Uterus (tissue), 4 donors: ENCODE data around the gene SSR4. TPM values are rescaled to one million over a fixed set of nuclear protein-coding genes. Genes with fewer than 3 reads are reported as not detected.
A peak's percentile ranks its signal among the peaks of the same experiment; 100 is the strongest.
"Not testable (repeated sequence)": the region's sequence is repeated elsewhere in the genome, so short reads cannot be mapped to it uniquely, and the experiment has no call there.

Experiments
- DNase-seq, 2 donors: peaks; one replicate each; pipeline ENCODE4 v3.0.0-alpha.2; 2019 to 2020
- H3K27ac ChIP-seq, 2 donors: fragments of 200-600 bp; sonication (generic); 1 replicate in 1 of 2; 2 replicates in 1 of 2; pipeline ENCODE4 v1.5.1; 2016 to 2018
- H3K27me3 ChIP-seq, 2 donors: fragments of 200-600 bp; sonication (generic); one replicate each; pipeline ENCODE4 v1.5.1; 2018 to 2019; ENCODE audit warnings: control low read depth in 1 of 2
- H3K36me3 ChIP-seq, 2 donors: fragments of 200-600 bp; sonication (generic); one replicate each; pipeline ENCODE4 v1.5.1; 2019; ENCODE audit warnings: control low read depth in 1 of 2
- H3K4me1 ChIP-seq, 2 donors: fragments of 200-600 bp; sonication (generic); one replicate each; pipeline ENCODE4 v1.5.1; 2018 to 2019; ENCODE audit warnings: control low read depth in 1 of 2
- H3K4me3 ChIP-seq, 2 donors: fragments of 200-600 bp; sonication (generic); 1 replicate in 1 of 2; 2 replicates in 1 of 2; pipeline ENCODE4 v1.5.1; 2018 to 2019; ENCODE audit warnings: mild to moderate bottlenecking in 1 of 2
- H3K9me3 ChIP-seq, 2 donors: fragments of 200-600 bp; sonication (generic); one replicate each; pipeline ENCODE4 v1.5.1; 2019; ENCODE audit warnings: control low read depth in 1 of 2
- CTCF ChIP-seq, 4 experiments: fragments of 200-600 bp in 2 of 4; fragments of 450-650 bp in 2 of 4; sonication (generic) in 2 of 4; IDR thresholded peaks; one replicate each; pipeline ENCODE4 v1.5.1; 2016 to 2019; ENCODE audit warnings: antibody characterized with exemption in 4 of 4, mild to moderate bottlenecking in 2 of 4, moderate library complexity in 1 of 4
- POLR2A ChIP-seq, 2 donors: fragments of 450-650 bp; IDR thresholded peaks; one replicate each; pipeline ENCODE4 v1.6.1; 2016; ENCODE audit warnings: antibody characterized with exemption in 2 of 2, mild to moderate bottlenecking in 1 of 2, moderate library complexity in 1 of 2
- intact Hi-C: fragments of 100-400 bp; cut with DNase I; formaldehyde crosslinking; loops from one replicate; pipeline ENCODE4 v1.15.1; 2023; ENCODE audit warnings: low total_unique reads
- total RNA-seq, 4 donors: library from RNA; depleted of rRNA in 3 of 4; stranded (reverse); fragments of >200 nt in 3 of 4; gene quantifications; one replicate each; pipeline versions ENCODE4 v1.1.0 to v1.2.4, GENCODE V29; 2014 to 2023
- donor health status: DM: yes; HTN: yes; CAD: no.

The SSR4 gene
- 100 to 1,000 TPM in 2 of 4 donors, 10 to 100 TPM in 2; 26.9 to 633 (median 103) TPM for total RNA-seq

GRCh38 chrX:153794018-153794896 is at the start of gene SSR4, which contains the start of gene IDH3G:
TSS of gene SSR4 (plus strand) at chrX:153794668. CDS start at chrX:153794688, 20 bp downstream.
TSS of gene IDH3G (minus strand) at chrX:153794375. CDS start at chrX:153794326, 49 bp downstream.
- Histone ChIP-seq H3K27me3 (no peaks in the 10 kb centered on the region), H3K9me3 (no peaks in the 10 kb centered on the region), H3K36me3 (no peaks in the 10 kb centered on the region), H3K4me1 (peaks cover 0 to 9% of the 10 kb centered on the region in 2 donors), H3K4me3 (peak within 1 kb of the TSS; percentile 57 to 74), H3K27ac (peak within 1 kb of the TSS; percentile 89 to 95)
- peak; percentile 15 to 65 for TF ChIP-seq POLR2A (IDR thresholded peaks at IDR 0.05)
- TF ChIP-seq CTCF (IDR thresholded peaks at IDR 0.05): peak in 2 of 4 experiments; percentile 16 to 35
- intact Hi-C loops: no loop called here
- DNase-seq: peak; percentile 90 to 93

GRCh38 chrX:153745067-153745433 is 49.4 kb upstream of the SSR4 start:
- H3K27me3 ChIP-seq, H3K27ac ChIP-seq, intact Hi-C loops, H3K4me1 ChIP-seq, DNase-seq, H3K36me3 ChIP-seq, H3K9me3 ChIP-seq, H3K4me3 ChIP-seq: not testable (repeated sequence)

- Histone ChIP-seq H3K27me3 (no peaks in the 10 kb centered on the region), H3K4me1 (no peaks in the 10 kb centered on the region), H3K36me3 (no peaks in the 10 kb centered on the region), H3K27ac (no peak overlapping the region), H3K4me3 (no peak overlapping the region), H3K9me3 (no peaks in the 10 kb centered on the region)
- no peak for DNase-seq
- TF ChIP-seq POLR2A (IDR thresholded peaks at IDR 0.05) (no peak), CTCF (IDR thresholded peaks at IDR 0.05) (no peak)
- intact Hi-C loops: no loop called here
These were observed 48.1 kb upstream of the SSR4 start for GRCh38 chrX:153746359-153746758.

GRCh38 chrX:153746991-153747390 is 47.5 kb upstream of the SSR4 start:
- H3K27me3 ChIP-seq, DNase-seq, intact Hi-C loops, H3K4me1 ChIP-seq, H3K27ac ChIP-seq, H3K36me3 ChIP-seq, H3K4me3 ChIP-seq, H3K9me3 ChIP-seq: not testable (repeated sequence)

- peak overlapping the region in 1 of 2 donors; percentile 33 for H3K27ac ChIP-seq
- intact Hi-C loops, H3K36me3 ChIP-seq, H3K27me3 ChIP-seq, H3K4me1 ChIP-seq, H3K4me3 ChIP-seq, H3K9me3 ChIP-seq: not testable (repeated sequence)
- DNase-seq: peak in 1 of 2 donors; percentile 15
These were observed 45.5 kb upstream of the SSR4 start for GRCh38 chrX:153749017-153749416.

GRCh38 chrX:153750127-153750774 is 44.2 kb upstream of the SSR4 start:
- Histone ChIP-seq H3K36me3 (no peaks in the 10 kb centered on the region), H3K27me3 (no peaks in the 10 kb centered on the region), H3K9me3 (no peaks in the 10 kb centered on the region), H3K4me3 (no peak overlapping the region), H3K27ac (no peak overlapping the region), H3K4me1 (no peaks in the 10 kb centered on the region)
- intact Hi-C loops: no loop called here
- no peak for DNase-seq
- no peak for TF ChIP-seq POLR2A (IDR thresholded peaks at IDR 0.05)
- no peak for TF ChIP-seq CTCF (IDR thresholded peaks at IDR 0.05)
